ENCODE results near the gene P3R3URF. TPM values are rescaled to one million over a fixed set of nuclear protein-coding genes. Genes with fewer than 3 reads are reported as not detected.

The P3R3URF gene
- total RNA-seq, 4 donors from 2014 or later: not detected

- TF ChIP-seq CTCF (IDR thresholded peaks at IDR 0.05; ENCODE audit: low read depth): no peak
Measured at GRCh38 chr1:46193984-46194570, 17.8 kb upstream of the P3R3URF start.

- TF ChIP-seq CTCF (IDR thresholded peaks at IDR 0.05; ENCODE audit: low read depth): no peak
Measured at GRCh38 chr1:46193285-46193684, 17.0 kb upstream of the P3R3URF start.

GRCh38 chr1:46192171-46192570 is 15.9 kb upstream of the P3R3URF start:
- TF ChIP-seq CTCF (IDR thresholded peaks at IDR 0.05; ENCODE audit: low read depth): no peak

GRCh38 chr1:46191033-46191701 is 14.9 kb upstream of the P3R3URF start:
- TF ChIP-seq CTCF (IDR thresholded peaks at IDR 0.05; ENCODE audit: low read depth): no peak

GRCh38 chr1:46190539-46190938 is 14.3 kb upstream of the P3R3URF start:
- TF ChIP-seq CTCF (IDR thresholded peaks at IDR 0.05; ENCODE audit: low read depth): no peak

GRCh38 chr1:46188295-46189030 is 12.2 kb upstream of the P3R3URF start:
- TF ChIP-seq CTCF (IDR thresholded peaks at IDR 0.05; ENCODE audit: low read depth): no peak
